NT2/D1 (cell line): ENCODE results near the gene MFAP3L.

ENCODE experiments used
- DNase-seq: peaks from one replicate; pipeline ENCODE4 v3.0.0-alpha.2; 2011; ENCODE audit warnings: low read depth, low spot score
- H3K27me3 ChIP-seq: 2 replicates; pipeline ENCODE4 v1.6.0; 2011; ENCODE audit warnings: mild to moderate bottlenecking; ENCODE audit not compliant: insufficient read length, insufficient read depth
- H3K36me3 ChIP-seq: 2 replicates; pipeline ENCODE4 v1.6.1; 2011; ENCODE audit warnings: mild to moderate bottlenecking, low read length, mixed read lengths; ENCODE audit not compliant: insufficient read depth, insufficient read length
- H3K4me1 ChIP-seq: 2 replicates; pipeline ENCODE4 v1.5.1; 2011; ENCODE audit not compliant: insufficient read depth, insufficient read length
- H3K4me3 ChIP-seq: 2 replicates; pipeline ENCODE4 v1.5.1; 2011; ENCODE audit warnings: low read depth; ENCODE audit not compliant: insufficient read length
- H3K9ac ChIP-seq: 2 replicates; pipeline ENCODE4 v1.6.0; 2011; ENCODE audit warnings: low read depth; ENCODE audit not compliant: insufficient read length
- H3K9me3 ChIP-seq: 2 replicates; pipeline ENCODE4 v1.5.1; 2011; ENCODE audit warnings: mild to moderate bottlenecking, low read length; ENCODE audit not compliant: insufficient read depth
- SUZ12 ChIP-seq: IDR thresholded peaks from 2 replicates; pipeline ENCODE4 v1.6.1; 2011; ENCODE audit not compliant: insufficient read length, insufficient read depth; ENCODE audit errors: extremely low read depth
- YY1 ChIP-seq: IDR thresholded peaks from 2 replicates; pipeline ENCODE4 v1.6.1; 2011; ENCODE audit not compliant: insufficient read length, insufficient read depth
- ZNF274 ChIP-seq: IDR thresholded peaks from 2 replicates; pipeline ENCODE4 v1.6.1; 2011; ENCODE audit warnings: mild to moderate bottlenecking, low read depth, low read length

Gene MFAP3L

DNA sequence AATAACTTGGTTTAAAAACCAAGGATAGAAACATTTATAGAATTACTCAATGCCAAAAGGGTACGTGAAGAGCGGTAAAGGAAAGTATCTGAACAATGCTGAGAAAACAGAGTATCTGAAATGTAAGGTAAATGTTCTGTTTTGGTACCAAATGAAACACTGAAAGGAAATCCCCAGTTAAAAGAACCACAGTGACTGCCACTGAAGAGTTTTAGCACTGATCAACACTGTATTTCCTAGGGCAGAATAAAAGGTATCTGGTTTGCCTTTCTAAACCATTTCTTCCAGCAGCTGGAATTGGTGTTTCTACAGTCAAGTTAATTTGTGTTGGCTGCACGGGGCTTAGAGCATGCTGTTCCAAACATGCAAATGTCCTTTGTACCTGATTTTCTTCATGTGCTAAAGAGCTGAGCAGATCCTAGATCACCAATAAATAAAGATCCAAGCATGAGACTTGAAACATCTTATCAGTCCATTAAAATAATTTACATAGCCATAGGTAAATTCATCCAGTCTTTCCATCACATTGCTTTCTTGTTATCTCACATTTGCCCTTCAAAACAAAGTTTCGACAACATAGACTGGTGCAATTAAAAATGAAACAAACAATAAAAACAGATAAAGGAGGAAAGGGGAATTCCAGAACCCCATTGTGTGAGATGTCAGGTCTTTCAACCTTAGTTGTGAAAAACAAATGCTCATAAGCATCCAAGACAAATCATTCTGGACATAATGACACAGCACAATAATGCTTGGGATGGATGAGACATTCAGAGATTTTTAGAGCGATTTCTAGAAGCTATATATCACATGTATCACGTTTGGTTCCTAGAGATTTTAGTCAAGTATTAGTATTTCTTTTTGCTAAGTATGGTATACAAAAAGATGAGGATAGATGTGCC, 38.6 kb downstream of the MFAP3L start:
- Histone ChIP-seq H3K4me3 (no peak overlapping the region), H3K9me3 (no peaks in the 10 kb centered on the region), H3K36me3 (peaks cover 3% of the 10 kb centered on the region), H3K27me3 (no peaks in the 10 kb centered on the region), H3K9ac (no peak overlapping the region), H3K4me1 (no peaks in the 10 kb centered on the region)
- no peak for DNase-seq
- no peak for TF ChIP-seq ZNF274
- no peak for TF ChIP-seq SUZ12
- TF ChIP-seq YY1 = no peak

DNA sequence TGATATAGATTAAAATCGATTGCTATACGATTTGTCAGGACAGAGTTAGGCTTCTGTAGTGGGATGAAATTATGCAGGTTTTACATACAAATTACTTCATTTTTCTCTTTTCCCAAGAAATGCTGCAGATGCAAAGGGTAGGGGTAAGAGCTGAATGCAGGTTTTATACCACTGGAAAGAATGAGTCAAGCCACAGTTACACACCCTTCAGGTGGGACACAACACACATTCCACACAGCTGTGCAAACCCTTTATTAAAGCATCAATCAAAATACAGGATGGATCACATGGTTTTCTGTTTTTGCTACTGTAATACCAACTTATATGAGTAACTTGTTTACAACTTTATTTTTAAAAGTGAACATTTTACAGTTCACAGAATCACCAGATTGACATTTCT, 39.8 kb downstream of the MFAP3L start:
- no peak for TF ChIP-seq YY1
- no peak for TF ChIP-seq ZNF274
- TF ChIP-seq SUZ12 = no peak
- no peaks in the 10 kb centered on the region for H3K4me1 ChIP-seq
- H3K9me3 ChIP-seq = no peaks in the 10 kb centered on the region
- peaks cover 3% of the 10 kb centered on the region for H3K36me3 ChIP-seq
- H3K9ac ChIP-seq = no peak overlapping the region
- no peaks in the 10 kb centered on the region for H3K27me3 ChIP-seq
- no peak for DNase-seq
- no peak overlapping the region for H3K4me3 ChIP-seq

DNA sequence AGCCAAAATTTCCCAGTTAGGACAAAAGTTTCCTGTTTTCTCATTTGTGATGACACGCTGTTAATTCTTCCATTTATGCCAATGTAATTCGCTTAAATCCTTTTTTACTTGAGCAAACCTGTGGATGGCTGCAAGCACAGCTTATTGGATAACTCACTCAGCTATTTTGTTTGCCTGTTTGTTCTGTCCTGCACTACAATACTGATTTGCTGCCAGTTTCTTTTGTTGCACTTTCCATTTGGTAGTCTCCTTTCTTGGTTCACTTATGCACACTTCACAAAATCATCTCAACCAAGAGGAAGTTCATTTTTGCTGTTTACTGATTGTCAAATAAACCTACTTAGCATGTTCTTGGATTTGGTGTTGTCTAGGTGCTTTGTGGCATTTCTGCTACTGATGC, 40.3 kb downstream of the MFAP3L start:
- TF ChIP-seq ZNF274 = no peak
- TF ChIP-seq SUZ12 = no peak
- TF ChIP-seq YY1 = no peak
- Histone ChIP-seq H3K9ac (no peak overlapping the region), H3K4me3 (no peak overlapping the region), H3K9me3 (no peaks in the 10 kb centered on the region), H3K36me3 (no peaks in the 10 kb centered on the region), H3K4me1 (no peaks in the 10 kb centered on the region), H3K27me3 (no peaks in the 10 kb centered on the region)
- no peak for DNase-seq

DNA sequence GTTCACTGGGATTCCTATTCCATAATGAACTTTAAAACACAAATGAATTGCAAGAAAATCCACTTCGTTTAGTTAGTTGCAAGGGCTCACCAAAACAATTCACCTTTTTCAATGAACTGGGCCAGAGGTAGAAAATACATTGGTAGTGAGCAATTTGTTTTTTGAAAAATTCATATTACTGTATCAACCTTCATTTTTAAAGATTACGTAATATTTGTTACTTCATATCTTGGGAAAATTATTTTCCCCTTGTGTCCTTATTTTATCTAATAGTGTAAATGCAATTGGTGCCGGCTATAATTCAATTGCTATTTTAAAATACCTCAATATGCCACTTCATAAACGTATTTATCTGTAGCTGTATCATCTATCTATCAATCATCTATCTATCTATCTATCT, 41.5 kb downstream of the MFAP3L start:
- no peaks in the 10 kb centered on the region for H3K27me3 ChIP-seq

DNA sequence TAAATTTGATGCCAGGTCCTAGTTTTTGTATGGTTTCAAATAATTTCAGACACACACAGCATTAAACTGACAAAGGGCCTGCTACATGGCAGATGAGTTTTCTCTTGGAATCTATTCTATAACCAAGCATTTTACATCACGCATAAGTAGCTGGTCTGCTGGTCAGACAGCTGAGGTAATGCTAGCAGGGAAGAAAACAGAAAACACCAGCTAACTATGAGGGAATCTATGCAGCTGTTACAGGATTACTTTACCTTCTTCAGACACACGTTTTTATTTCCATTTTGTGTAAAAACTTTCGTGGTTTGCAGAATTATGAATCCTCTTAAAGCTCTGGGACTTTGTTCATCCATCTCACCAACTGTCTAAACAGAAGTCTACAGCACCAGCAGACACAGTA, 42.0 kb downstream of the MFAP3L start:
- DNase-seq = no peak
- H3K36me3 ChIP-seq = no peaks in the 10 kb centered on the region
- H3K9ac ChIP-seq = no peak overlapping the region
- no peaks in the 10 kb centered on the region for H3K4me1 ChIP-seq
- no peaks in the 10 kb centered on the region for H3K9me3 ChIP-seq
- TF ChIP-seq ZNF274 (no peak), YY1 (no peak), SUZ12 (no peak)
- no peaks in the 10 kb centered on the region for H3K27me3 ChIP-seq
- no peak overlapping the region for H3K4me3 ChIP-seq

More for the DNA sequence above, 41.5 kb downstream of the MFAP3L start:
- H3K4me1 ChIP-seq = no peaks in the 10 kb centered on the region
- no peaks in the 10 kb centered on the region for H3K9me3 ChIP-seq
- DNase-seq = no peak
- H3K9ac ChIP-seq = no peak overlapping the region
- no peaks in the 10 kb centered on the region for H3K36me3 ChIP-seq
- TF ChIP-seq YY1 (no peak), ZNF274 (no peak), SUZ12 (no peak)
- H3K4me3 ChIP-seq = no peak overlapping the region

- no peaks in the 10 kb centered on the region for H3K36me3 ChIP-seq
- DNase-seq = peak; percentile 25
- TF ChIP-seq SUZ12 (no peak), ZNF274 (no peak), YY1 (no peak)
- H3K4me1 ChIP-seq = peaks cover 2% of the 10 kb centered on the region
- no peaks in the 10 kb centered on the region for H3K9me3 ChIP-seq
- H3K27me3 ChIP-seq = no peaks in the 10 kb centered on the region
- no peak overlapping the region for H3K4me3 ChIP-seq
- H3K9ac ChIP-seq = no peak overlapping the region
Observed at GRCh38 chr4:169976951-169977350, 49.2 kb downstream of the MFAP3L start.
